ENCODE data around the gene ZNF503. TPM values are rescaled to one million over a fixed set of nuclear protein-coding genes. Genes with fewer than 3 reads are reported as not detected.

ZNF503 gene
- total RNA-seq, 1 experiment from 2014 or later: 42.3 TPM

GRCh38 chr10:75405598-75406461 is 4.3 kb upstream of the ZNF503 start:
- Histone ChIP-seq H3F3A (ENCODE audit: low read length, unreplicated experiment) (no peaks in the 10 kb centered on the region), H3K27me3 (ENCODE audit: low read length) (peaks cover 99% of the 10 kb centered on the region), H3K9ac (ENCODE audit: low read length) (peak overlapping the region; percentile 80), H3K79me2 (ENCODE audit: low read length) (peaks cover 71% of the 10 kb centered on the region), H3K9me3 (ENCODE audit: low read length) (no peaks in the 10 kb centered on the region), H3K4me3 (ENCODE audit: low read length) (peak overlapping the region; percentile 79), H2AFZ (ENCODE audit: low read length) (peak overlapping the region; percentile 89), H4K20me1 (ENCODE audit: low read length) (peaks cover 4% of the 10 kb centered on the region), H3K27ac (ENCODE audit: low read length) (peak overlapping the region; percentile 81), H3K4me1 (ENCODE audit: insufficient read depth, low read length) (peaks cover 30% of the 10 kb centered on the region), H3K9me2 (replicated peaks; ENCODE audit: low read length) (no peaks in the 10 kb centered on the region; the same call in 1 of the 2 replicates), H3K36me3 (ENCODE audit: low read depth, low read length) (no peaks in the 10 kb centered on the region), H3K4me2 (ENCODE audit: low read length) (peak overlapping the region; percentile 84)
- DNase-seq: peak; percentile 55
- no peak for ATAC-seq
- intact Hi-C loops (cut with micrococcal nuclease): loop anchor here (1.0 to 10.0 kb wide), 5 partner anchors 127 to 709 kb away; partner anchors contain the start of gene KAT6B
- ChIA-PET CTCF (interaction anchor here (0.6 to 0.9 kb wide), 3 partner anchors 246 to 628 kb away, joined by 3 to 4 read pairs (median 4); no protein-coding TSS in a partner anchor), POLR2A (ENCODE audit: unreplicated experiment) (no interaction called here)
- BruUV-seq (replicated peaks): no TSS peak
- no peak for TF ChIP-seq CTCF (conservative IDR thresholded peaks at IDR 0.05; ENCODE audit: low read depth, low read length)

- H3K79me2 ChIP-seq (ENCODE audit: low read length): peaks cover 80% of the 10 kb centered on the region
- peaks cover 12% of the 10 kb centered on the region for H4K20me1 ChIP-seq (ENCODE audit: low read length)
- TF ChIP-seq EZH2 (IDR thresholded peaks at IDR 0.05; ENCODE audit: low read length, unreplicated experiment): peak; percentile 90
- TF ChIP-seq EZH2phosphoT487 (IDR thresholded peaks at IDR 0.05; ENCODE audit: borderline replicate concordance, low read length): no peak; the same call in 1 of the 2 replicates
- peaks cover 30% of the 10 kb centered on the region for H3K4me1 ChIP-seq (ENCODE audit: insufficient read depth, low read length)
- BruUV-seq (replicated peaks): no TSS peak
- H3K4me2 ChIP-seq (ENCODE audit: low read length): peak overlapping the region; percentile 84
- H3K9ac ChIP-seq (ENCODE audit: low read length): peak overlapping the region; percentile 80
- CTCF ChIA-PET: interaction anchor here (0.6 to 0.9 kb wide), 4 partner anchors 247 to 629 kb away, joined by 3 to 4 read pairs (median 4); no protein-coding TSS in a partner anchor
- no peaks in the 10 kb centered on the region for H3K36me3 ChIP-seq (ENCODE audit: low read depth, low read length)
- ATAC-seq (peak; percentile 1), DNase-seq (peak; percentile 86)
- H3K9me3 ChIP-seq (ENCODE audit: low read length): no peaks in the 10 kb centered on the region
- no peaks in the 10 kb centered on the region for H3K9me2 ChIP-seq (replicated peaks; ENCODE audit: low read length)
- POLR2A ChIA-PET (ENCODE audit: unreplicated experiment): no interaction called here
- H2AFZ ChIP-seq (ENCODE audit: low read length): peak overlapping the region; percentile 89
- intact Hi-C loops (cut with micrococcal nuclease): loop anchor here (1.0 to 10.0 kb wide), 7 partner anchors 128 to 1707 kb away; partner anchors contain the start of gene KAT6B
- H3K27ac ChIP-seq (ENCODE audit: low read length): peak overlapping the region; percentile 81
- H3K4me3 ChIP-seq (ENCODE audit: low read length): peak overlapping the region; percentile 79
- peaks cover 99% of the 10 kb centered on the region for H3K27me3 ChIP-seq (ENCODE audit: low read length)
- H3F3A ChIP-seq (ENCODE audit: low read length, unreplicated experiment): no peaks in the 10 kb centered on the region
These were observed 3.4 kb upstream of the ZNF503 start for GRCh38 chr10:75404815-75405597.

Measured in PC-3 (cell line).